Endothelial cell (in vitro differentiated cells): ENCODE data around the gene NKAIN2. TPM values are rescaled to one million over a fixed set of nuclear protein-coding genes. Genes with fewer than 3 reads are reported as not detected.

ENCODE experiments used
- DNase-seq: peaks from one replicate; pipeline ENCODE4 v3.0.0; 2021; ENCODE audit warnings: low spot score
- H3K27ac Mint-ChIP-seq: one replicate; pipeline ENCODE4 v1.8.0; 2021; ENCODE audit warnings: mixed read lengths, inconsistent platforms; ENCODE audit not compliant: unreplicated experiment
- H3K27me3 Mint-ChIP-seq: one replicate; pipeline ENCODE4 v1.8.0; 2021; ENCODE audit warnings: mild to moderate bottlenecking, moderate library complexity, mixed read lengths, inconsistent platforms; ENCODE audit not compliant: unreplicated experiment
- H3K36me3 Mint-ChIP-seq: one replicate; pipeline ENCODE4 v1.8.0; 2021; ENCODE audit warnings: mild to moderate bottlenecking, low read depth, mixed read lengths, inconsistent platforms; ENCODE audit not compliant: unreplicated experiment
- H3K4me1 Mint-ChIP-seq: one replicate; pipeline ENCODE4 v1.8.0; 2021; ENCODE audit warnings: mild to moderate bottlenecking, mixed read lengths, inconsistent platforms; ENCODE audit not compliant: unreplicated experiment
- H3K4me3 Mint-ChIP-seq: one replicate; pipeline ENCODE4 v1.8.0; 2021; ENCODE audit warnings: mild to moderate bottlenecking, mixed read lengths, inconsistent platforms; ENCODE audit not compliant: unreplicated experiment
- H3K9me3 Mint-ChIP-seq: one replicate; pipeline ENCODE4 v1.8.0; 2021; ENCODE audit warnings: mixed read lengths, inconsistent platforms; ENCODE audit not compliant: unreplicated experiment
- total RNA-seq: library from RNA; stranded (reverse); fragmentation: NEBNext Ultra II Directional; extraction: Animal tissue kit (Norgen Biotek cat#: 25700); gene quantifications from one replicate; pipeline ENCODE4 v1.2.1, GENCODE V29; 2021; ENCODE audit not compliant: unreplicated experiment
- TF ChIP-seq, protein P1 (sequence below): fragments of 200-600 bp; sonication (generic); IDR thresholded peaks from one replicate; pipeline ENCODE4 v1.5.0; 2021; ENCODE audit warnings: antibody characterized with exemption; ENCODE audit not compliant: unreplicated experiment

NKAIN2 gene
- total RNA-seq, 1 donor from 2014 or later, result 9.5 TPM

DNA sequence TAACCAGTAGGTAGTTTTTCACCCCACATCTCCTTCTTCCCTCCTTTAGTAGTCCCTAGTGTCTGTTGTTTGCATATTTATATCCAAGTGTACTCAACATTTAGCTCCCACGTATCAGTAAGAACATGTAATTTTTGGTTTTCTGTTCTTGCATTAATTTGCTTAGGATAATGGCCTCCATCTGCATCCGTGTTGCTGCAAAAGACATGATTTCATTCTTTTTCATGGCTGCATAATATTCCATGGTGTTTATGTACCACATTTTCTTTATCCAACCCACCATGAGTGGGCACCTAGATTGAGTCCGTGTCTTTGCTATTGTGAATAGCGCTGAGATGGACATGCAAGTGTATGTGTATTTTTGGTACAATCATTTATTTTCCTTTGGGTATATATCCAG is 306.8 kb downstream of the NKAIN2 start:
- no peaks in the 10 kb centered on the region for H3K36me3 Mint-ChIP-seq
- no peak overlapping the region for H3K27ac Mint-ChIP-seq
- no peak overlapping the region for H3K4me3 Mint-ChIP-seq
- no peaks in the 10 kb centered on the region for H3K27me3 Mint-ChIP-seq
- no peak for DNase-seq
- H3K9me3 Mint-ChIP-seq, result no peaks in the 10 kb centered on the region
- TF ChIP-seq, protein P1, sequence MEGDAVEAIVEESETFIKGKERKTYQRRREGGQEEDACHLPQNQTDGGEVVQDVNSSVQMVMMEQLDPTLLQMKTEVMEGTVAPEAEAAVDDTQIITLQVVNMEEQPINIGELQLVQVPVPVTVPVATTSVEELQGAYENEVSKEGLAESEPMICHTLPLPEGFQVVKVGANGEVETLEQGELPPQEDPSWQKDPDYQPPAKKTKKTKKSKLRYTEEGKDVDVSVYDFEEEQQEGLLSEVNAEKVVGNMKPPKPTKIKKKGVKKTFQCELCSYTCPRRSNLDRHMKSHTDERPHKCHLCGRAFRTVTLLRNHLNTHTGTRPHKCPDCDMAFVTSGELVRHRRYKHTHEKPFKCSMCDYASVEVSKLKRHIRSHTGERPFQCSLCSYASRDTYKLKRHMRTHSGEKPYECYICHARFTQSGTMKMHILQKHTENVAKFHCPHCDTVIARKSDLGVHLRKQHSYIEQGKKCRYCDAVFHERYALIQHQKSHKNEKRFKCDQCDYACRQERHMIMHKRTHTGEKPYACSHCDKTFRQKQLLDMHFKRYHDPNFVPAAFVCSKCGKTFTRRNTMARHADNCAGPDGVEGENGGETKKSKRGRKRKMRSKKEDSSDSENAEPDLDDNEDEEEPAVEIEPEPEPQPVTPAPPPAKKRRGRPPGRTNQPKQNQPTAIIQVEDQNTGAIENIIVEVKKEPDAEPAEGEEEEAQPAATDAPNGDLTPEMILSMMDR, result no peak
- H3K4me1 Mint-ChIP-seq, result no peaks in the 10 kb centered on the region

DNA sequence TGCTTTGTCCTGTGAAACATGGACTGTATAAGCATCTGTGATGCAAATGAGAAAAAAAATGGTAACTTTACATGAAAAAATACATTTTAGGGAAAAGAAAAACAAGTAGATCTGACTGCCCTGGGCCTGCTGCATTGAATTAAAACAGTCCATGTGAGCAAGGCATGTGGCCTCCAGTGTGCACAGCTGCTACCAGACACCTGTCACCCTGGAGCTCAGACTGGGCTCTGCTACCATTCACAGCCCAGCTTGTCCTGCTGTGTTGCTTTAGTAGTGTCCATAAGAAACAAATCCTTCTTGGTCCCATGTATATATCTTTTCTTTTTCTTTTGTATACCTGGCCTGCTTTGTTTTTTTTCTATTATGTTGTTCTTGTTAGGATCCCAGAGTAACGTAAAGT is 315.9 kb downstream of the NKAIN2 start:
- no peak for DNase-seq
- TF ChIP-seq, protein P1, result no peak
- no peaks in the 10 kb centered on the region for H3K9me3 Mint-ChIP-seq
- H3K36me3 Mint-ChIP-seq, result no peaks in the 10 kb centered on the region
- no peaks in the 10 kb centered on the region for H3K4me1 Mint-ChIP-seq
- no peaks in the 10 kb centered on the region for H3K27me3 Mint-ChIP-seq
- no peak overlapping the region for H3K4me3 Mint-ChIP-seq
- no peak overlapping the region for H3K27ac Mint-ChIP-seq

DNA sequence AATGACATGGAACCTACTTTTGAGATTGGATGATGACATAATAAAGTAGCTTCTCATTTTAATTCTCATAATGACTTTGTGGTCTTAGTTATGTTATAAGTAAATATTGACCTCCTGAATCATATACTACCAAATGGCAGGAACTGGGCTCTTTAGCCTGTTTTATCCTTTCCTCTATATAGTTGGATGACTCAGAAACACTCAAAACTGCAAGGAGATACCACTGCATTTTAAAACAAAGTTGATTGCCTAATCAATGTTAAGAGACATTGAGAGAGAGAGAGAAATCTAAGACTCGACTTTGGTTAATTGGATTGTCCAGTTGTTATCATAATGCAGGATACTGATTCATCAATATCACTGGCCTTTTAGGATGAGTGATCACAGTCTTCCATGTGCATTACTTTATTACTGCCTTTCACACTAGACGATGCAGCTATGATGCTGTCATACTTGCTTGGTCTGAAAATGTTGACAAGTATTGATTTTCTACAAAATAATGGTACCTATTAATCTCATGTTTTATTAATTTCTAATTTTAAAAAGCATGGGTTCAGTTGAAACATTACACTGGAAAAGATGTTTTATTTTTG is 320.0 kb downstream of the NKAIN2 start:
- Mint-ChIP-seq H3K9me3 (no peaks in the 10 kb centered on the region), H3K4me1 (no peaks in the 10 kb centered on the region), H3K27me3 (no peaks in the 10 kb centered on the region), H3K4me3 (no peak overlapping the region), H3K27ac (no peak overlapping the region), H3K36me3 (no peaks in the 10 kb centered on the region)
- DNase-seq, result no peak
- TF ChIP-seq, protein P1, result no peak

DNA sequence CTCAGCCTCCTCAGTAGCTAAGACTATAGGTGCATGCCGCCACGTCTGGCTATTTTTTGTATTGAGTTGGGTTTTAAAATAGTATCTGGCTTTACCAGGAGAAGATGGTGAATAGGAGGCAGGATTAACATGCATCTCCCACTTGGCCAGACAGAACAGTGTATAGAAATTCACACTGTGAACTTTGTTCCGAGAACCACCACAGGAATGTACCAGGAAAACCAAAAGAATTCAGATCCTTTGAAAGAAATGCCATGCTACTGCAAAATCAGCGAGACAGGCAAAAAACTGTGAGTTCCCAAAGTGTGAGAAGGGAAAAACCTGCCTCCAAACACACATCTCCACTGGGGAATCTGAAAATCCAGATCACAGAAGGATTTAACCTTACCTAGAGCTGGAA is 327.6 kb downstream of the NKAIN2 start:
- DNase-seq, result no peak
- H3K9me3 Mint-ChIP-seq, result no peaks in the 10 kb centered on the region

DNA sequence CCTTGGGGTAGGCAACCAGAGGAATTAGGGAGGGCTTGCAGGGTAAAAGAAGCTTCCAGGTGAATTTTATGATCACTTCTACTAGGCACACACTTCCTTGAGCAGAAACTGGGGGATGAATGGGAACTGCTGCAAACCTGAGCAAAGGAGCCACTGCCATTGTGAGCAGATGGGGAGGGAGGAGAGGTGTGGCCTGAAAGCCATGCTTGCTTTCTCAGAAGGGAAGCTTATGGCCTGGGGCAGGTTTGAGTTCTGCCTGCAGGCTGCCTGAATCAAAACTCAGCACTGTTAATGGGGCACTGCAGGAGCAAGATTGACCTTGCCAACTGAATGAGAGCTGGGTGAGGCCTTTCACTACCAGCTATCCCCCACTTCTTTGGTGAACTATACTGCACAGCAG is 328.1 kb downstream of the NKAIN2 start:
- no peaks in the 10 kb centered on the region for H3K9me3 Mint-ChIP-seq
- peaks cover 4% of the 10 kb centered on the region for H3K27me3 Mint-ChIP-seq
- no peaks in the 10 kb centered on the region for H3K4me1 Mint-ChIP-seq
- no peak overlapping the region for H3K27ac Mint-ChIP-seq
- no peak overlapping the region for H3K4me3 Mint-ChIP-seq
- no peaks in the 10 kb centered on the region for H3K36me3 Mint-ChIP-seq
- TF ChIP-seq, protein P1, result no peak
- no peak for DNase-seq

More for the DNA sequence above, 327.6 kb downstream of the NKAIN2 start:
- TF ChIP-seq, protein P1, result no peak
- Mint-ChIP-seq H3K4me3 (no peak overlapping the region), H3K36me3 (no peaks in the 10 kb centered on the region), H3K4me1 (no peaks in the 10 kb centered on the region), H3K27ac (no peak overlapping the region), H3K27me3 (peaks cover 4% of the 10 kb centered on the region)
